ENCODE results near the gene CRYBA4. TPM values are rescaled to one million over a fixed set of nuclear protein-coding genes. Genes with fewer than 3 reads are reported as not detected.

Gene CRYBA4
- total RNA-seq, 4 donors from 2014 or later, result not detected

DNA sequence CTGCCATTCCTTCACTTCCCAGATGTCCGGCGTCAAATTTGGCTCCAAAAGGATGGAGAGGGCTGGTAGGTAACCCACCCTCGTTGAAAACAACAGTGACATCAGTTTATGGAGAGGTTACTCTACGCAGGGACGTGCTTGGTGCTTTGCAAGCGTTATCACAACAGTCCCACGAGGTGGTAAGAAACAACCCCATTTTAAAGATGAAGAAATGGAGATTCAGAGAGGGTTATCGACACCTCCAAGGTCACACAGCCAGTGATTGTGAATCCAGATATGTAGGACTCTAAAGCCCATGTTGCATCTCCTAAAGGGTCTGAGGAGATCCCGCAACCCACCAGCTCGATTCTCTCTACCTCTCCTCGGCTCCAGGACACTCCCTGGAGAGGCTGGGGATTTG is 36.4 kb downstream of the CRYBA4 start:
- TF ChIP-seq POLR2A (IDR thresholded peaks at IDR 0.05) (no peak), POLR2AphosphoS5 (IDR thresholded peaks at IDR 0.05) (no peak), EP300 (IDR thresholded peaks at IDR 0.05) (no peak)
- TF ChIP-seq, protein P1, sequence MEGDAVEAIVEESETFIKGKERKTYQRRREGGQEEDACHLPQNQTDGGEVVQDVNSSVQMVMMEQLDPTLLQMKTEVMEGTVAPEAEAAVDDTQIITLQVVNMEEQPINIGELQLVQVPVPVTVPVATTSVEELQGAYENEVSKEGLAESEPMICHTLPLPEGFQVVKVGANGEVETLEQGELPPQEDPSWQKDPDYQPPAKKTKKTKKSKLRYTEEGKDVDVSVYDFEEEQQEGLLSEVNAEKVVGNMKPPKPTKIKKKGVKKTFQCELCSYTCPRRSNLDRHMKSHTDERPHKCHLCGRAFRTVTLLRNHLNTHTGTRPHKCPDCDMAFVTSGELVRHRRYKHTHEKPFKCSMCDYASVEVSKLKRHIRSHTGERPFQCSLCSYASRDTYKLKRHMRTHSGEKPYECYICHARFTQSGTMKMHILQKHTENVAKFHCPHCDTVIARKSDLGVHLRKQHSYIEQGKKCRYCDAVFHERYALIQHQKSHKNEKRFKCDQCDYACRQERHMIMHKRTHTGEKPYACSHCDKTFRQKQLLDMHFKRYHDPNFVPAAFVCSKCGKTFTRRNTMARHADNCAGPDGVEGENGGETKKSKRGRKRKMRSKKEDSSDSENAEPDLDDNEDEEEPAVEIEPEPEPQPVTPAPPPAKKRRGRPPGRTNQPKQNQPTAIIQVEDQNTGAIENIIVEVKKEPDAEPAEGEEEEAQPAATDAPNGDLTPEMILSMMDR (IDR thresholded peaks at IDR 0.05), result no peak
- H3K27ac ChIP-seq, result no peak overlapping the region
- peak overlapping the region; percentile 44 for H3K4me3 ChIP-seq
- peaks cover 44% of the 10 kb centered on the region for H3K27me3 ChIP-seq
- 8% methylated on average over 11 of the region's 11 CpGs for WGBS
- DNase-seq (ENCODE audit: low spot score in 2 of 2), result no peak
- no peaks in the 10 kb centered on the region for H3K9me3 ChIP-seq
- H3K4me1 ChIP-seq, result peaks cover 25% of the 10 kb centered on the region
- H3K36me3 ChIP-seq, result no peaks in the 10 kb centered on the region

DNA sequence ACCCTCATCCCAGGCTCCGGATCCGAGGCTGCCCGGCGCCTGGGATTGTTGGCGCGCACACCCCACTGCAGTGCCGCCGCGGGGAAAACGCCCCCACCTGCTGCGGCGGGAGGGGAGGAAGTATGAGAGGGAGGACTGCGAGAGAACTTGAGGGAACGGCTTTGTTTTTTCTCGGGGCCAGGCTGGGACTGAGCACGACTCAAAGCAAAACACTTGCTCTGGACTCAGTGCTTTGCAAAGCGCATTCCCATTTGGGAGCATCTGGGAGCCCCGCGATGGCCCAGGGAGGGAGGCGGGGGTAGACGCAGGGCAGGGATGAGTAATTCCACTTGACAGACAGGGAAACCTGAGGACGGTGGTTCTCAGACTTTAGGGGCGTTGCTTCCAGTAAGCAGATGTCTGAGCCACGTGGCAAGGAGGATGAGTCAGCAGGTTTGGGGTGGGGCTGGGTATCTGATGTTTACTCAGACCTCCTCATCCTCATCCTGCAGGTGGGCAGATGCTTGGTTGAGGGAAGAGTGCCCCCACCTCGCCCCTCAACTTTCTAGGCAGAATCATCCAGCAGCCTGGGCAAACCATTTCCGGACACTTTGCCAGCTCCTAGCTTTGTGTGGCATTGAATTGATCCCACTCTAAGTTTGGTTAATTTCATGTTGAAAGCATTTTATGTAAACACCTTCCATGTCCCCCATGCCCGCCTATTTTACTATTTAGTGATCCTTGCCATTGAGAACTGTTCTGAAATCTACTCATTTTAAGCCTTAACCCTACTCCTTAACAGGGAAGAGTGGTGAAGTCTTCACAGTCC is 37.1 kb downstream of the CRYBA4 start:
- Histone ChIP-seq H3K27me3 (peaks cover 44% of the 10 kb centered on the region), H3K9me3 (no peaks in the 10 kb centered on the region), H3K4me1 (peaks cover 25% of the 10 kb centered on the region), H3K27ac (no peak overlapping the region), H3K4me3 (peak overlapping the region; percentile 44), H3K36me3 (no peaks in the 10 kb centered on the region)
- 15% methylated on average over 7 of the region's 27 CpGs for WGBS
- TF ChIP-seq, protein P1 (IDR thresholded peaks at IDR 0.05), result no peak
- TF ChIP-seq POLR2AphosphoS5 (IDR thresholded peaks at IDR 0.05), result no peak
- TF ChIP-seq EP300 (IDR thresholded peaks at IDR 0.05), result no peak
- no peak for TF ChIP-seq POLR2A (IDR thresholded peaks at IDR 0.05)
- no peak for DNase-seq (ENCODE audit: low spot score in 2 of 2)

DNA sequence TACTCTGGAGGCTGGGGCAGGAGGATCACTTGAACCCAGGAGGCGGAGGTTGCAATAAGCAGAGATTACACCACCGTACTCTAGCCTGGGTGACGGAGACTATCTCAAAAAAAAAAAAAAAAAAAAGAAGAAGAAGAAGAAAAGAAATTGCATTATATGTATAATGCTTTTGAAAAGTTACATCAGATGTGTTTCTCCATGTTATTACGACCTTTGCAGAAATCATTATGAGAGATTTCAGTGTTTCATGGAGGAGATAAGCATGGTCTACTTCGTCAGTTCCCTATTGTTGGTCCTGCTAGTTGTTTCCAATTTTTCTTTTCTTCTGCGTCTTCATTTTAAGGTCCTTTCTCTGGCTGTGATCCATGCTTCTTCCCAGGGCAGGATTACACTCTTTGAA is 38.6 kb downstream of the CRYBA4 start:
- Histone ChIP-seq H3K9me3 (no peaks in the 10 kb centered on the region), H3K27me3 (peaks cover 40% of the 10 kb centered on the region), H3K27ac (no peak overlapping the region), H3K4me3 (no peak overlapping the region), H3K4me1 (peaks cover 25% of the 10 kb centered on the region), H3K36me3 (no peaks in the 10 kb centered on the region)
- 75% methylated on average over 6 of the region's 6 CpGs for WGBS
- no peak for DNase-seq (ENCODE audit: low spot score in 2 of 2)
- TF ChIP-seq, protein P1 (IDR thresholded peaks at IDR 0.05), result no peak
- TF ChIP-seq EP300 (IDR thresholded peaks at IDR 0.05) (no peak), POLR2AphosphoS5 (IDR thresholded peaks at IDR 0.05) (no peak), POLR2A (IDR thresholded peaks at IDR 0.05) (no peak)

DNA sequence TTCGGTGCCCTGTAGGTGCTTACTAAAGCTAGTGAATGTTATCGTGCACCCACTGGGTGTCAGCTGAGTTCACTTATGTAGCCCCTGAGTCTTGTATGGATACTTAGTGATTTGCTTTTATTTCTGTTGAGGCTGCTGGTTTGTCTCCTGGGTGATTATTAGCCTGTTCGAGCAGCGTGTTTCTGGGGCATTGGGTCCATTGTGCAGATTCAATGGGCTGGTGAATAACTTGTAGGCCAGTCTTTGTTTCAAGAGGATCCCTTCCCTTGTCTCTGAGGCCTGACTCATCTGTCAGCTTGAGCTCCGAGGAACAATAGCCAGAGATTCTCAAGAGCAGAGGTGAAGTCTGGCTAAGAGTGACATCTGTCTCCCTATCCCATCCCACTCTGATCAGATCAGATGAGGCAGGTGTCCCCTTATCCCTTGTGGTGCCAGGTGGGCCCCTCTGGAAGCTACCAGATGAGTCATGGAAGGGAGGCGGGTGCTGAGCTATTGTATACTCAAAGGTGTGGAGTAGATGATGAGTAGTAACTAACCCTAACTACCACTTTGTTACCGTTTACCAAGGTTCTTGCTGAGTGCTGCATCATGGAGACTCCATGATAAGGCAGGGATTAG is 39.3 kb downstream of the CRYBA4 start:
- Histone ChIP-seq H3K4me1 (peaks cover 25% of the 10 kb centered on the region), H3K27me3 (peaks cover 36% of the 10 kb centered on the region)
- WGBS, result 89% methylated on average over 7 of the region's 7 CpGs

DNA sequence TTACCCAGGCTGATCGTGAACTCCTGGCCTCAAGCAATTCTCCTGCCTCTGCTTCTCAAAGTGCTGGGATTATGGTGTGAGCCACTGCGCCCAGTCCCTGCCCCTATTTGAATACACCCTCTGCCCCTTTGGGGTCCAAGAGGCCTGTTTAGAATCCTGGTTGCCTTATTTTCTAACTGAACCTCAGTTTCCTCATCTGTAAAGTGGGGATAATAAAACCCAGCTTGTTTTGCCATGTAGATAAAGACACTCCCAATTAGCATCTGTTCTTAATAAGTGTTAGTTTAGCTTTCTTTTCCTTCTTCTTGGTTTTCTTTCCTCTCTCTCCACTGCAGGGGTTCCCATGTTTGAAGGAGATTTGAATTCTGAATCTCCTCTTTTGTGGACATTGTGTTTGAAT is 40.4 kb downstream of the CRYBA4 start:
- TF ChIP-seq, protein P1 (IDR thresholded peaks at IDR 0.05), result no peak
- TF ChIP-seq POLR2A (IDR thresholded peaks at IDR 0.05) (no peak), POLR2AphosphoS5 (IDR thresholded peaks at IDR 0.05) (no peak), EP300 (IDR thresholded peaks at IDR 0.05) (no peak)
- WGBS, result 68% methylated on average over 2 of the region's 2 CpGs
- Histone ChIP-seq H3K9me3 (no peaks in the 10 kb centered on the region), H3K4me3 (no peak overlapping the region), H3K36me3 (no peaks in the 10 kb centered on the region), H3K27me3 (peaks cover 31% of the 10 kb centered on the region), H3K4me1 (peaks cover 21% of the 10 kb centered on the region), H3K27ac (no peak overlapping the region)
- no peak for DNase-seq (ENCODE audit: low spot score in 2 of 2)

More for the DNA sequence above, 39.3 kb downstream of the CRYBA4 start:
- TF ChIP-seq, protein P1 (IDR thresholded peaks at IDR 0.05), result no peak
- TF ChIP-seq POLR2AphosphoS5 (IDR thresholded peaks at IDR 0.05) (no peak), EP300 (IDR thresholded peaks at IDR 0.05) (no peak), POLR2A (IDR thresholded peaks at IDR 0.05) (no peak)
- Histone ChIP-seq H3K27ac (no peak overlapping the region), H3K9me3 (no peaks in the 10 kb centered on the region), H3K4me3 (no peak overlapping the region), H3K36me3 (no peaks in the 10 kb centered on the region)
- DNase-seq (ENCODE audit: low spot score in 2 of 2), result no peak
